NT2/D1 (cell line): Measurements from ENCODE around the gene HPCAL1.

Source experiments
- SUZ12 ChIP-seq: IDR thresholded peaks from 2 replicates; pipeline ENCODE4 v1.6.1; 2011; ENCODE audit not compliant: insufficient read length, insufficient read depth; ENCODE audit errors: extremely low read depth
- YY1 ChIP-seq: IDR thresholded peaks from 2 replicates; pipeline ENCODE4 v1.6.1; 2011; ENCODE audit not compliant: insufficient read length, insufficient read depth

DNA sequence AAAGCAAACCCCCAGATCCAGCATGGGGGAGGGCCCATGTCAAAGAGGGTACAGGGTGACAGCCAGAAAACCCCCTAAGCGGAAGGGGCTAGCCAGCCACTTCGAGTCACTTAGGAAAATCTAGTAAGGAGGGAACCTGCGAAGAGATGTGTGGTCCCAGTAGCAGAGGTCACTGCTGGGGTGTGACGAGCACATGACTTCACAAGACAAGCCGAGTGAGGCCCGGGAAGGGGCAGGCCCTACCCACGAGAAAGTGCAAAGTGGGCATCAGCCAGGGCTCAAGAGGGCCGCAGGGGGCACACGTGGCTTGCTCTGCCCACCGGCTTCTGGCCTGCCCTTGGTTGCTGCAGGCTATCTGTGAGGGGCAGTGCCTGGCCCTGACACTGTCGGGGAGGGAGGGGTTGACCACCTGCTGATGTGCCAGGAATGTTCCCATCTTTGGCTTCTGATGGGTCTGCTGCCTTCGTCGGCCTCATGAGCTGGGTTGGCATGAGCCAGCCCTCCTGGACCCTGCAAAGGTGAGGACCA lies 133.9 kb downstream of the HPCAL1 start:
- no peak for TF ChIP-seq SUZ12
- no peak for TF ChIP-seq YY1
